ENCODE data around the gene MDFI. TPM values are rescaled to one million over a fixed set of nuclear protein-coding genes. Genes with fewer than 3 reads are reported as not detected.

Gene MDFI
- total and polyA plus RNA-seq, 2 donors, result 6.2 to 7.8 TPM

DNA sequence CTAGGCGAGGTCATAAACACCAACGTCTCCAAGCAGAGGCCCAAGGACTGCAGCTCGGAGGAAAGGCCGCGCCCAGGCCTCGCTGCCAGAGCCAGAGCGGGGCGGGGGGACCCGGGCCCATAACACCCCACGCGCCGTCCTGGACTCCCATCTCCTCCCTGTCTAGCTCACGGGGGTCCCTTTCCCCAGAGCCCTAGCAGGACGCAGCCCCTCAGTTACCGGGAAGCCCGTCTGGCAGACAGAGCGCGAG lies 44.9 kb downstream of the MDFI start:
- 12% methylated on average over 18 of the region's 18 CpGs for WGBS
- no peaks in the 10 kb centered on the region for H3K9me3 ChIP-seq (ENCODE audit: control insufficient read depth in 2 of 2, insufficient read depth in 1 of 2, low read length in 1 of 2)
- peak overlapping the region; percentile 46 to 50 for H3K4me3 ChIP-seq (ENCODE audit: low read length in 2 of 2)

DNA sequence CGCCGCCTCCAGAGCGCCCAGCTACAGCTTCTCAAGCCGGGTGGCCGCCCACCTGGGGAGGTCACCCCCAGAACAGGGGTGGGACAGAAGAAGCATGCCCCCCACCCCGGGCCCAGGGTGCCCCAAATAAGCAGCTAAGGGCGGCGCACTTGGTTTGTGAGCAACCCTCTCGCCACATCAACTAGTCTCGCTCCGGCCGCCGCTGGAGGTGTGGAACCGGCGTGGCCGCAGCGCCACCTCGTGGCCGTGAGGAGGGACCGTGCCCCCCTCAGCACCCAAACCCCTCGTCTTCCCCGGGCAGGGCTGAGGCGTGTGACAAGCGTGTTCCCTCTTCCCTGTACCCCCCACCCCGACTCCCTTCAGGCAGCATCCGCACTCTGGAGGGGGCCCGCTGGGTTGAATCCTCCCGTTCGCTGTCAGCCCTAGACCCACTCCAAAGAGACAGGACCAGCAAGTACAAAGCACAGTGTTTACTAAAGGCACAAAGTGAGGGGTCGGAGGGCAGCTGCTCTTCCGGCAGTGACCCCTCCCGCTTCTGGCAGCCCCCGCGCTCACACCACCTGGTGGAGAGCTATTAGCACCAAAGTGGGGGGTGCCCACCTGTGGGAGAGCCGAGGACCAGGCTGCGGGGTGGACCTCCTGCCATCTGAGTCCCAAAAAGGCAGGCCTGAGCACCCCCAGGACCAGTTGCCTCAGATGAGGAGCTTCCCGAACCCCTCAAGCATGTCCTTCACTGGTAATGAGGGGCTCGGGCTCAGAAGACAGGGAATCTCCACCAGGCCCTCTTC lies 45.4 kb downstream of the MDFI start:
- 15% methylated on average over 38 of the region's 38 CpGs for WGBS
- Histone ChIP-seq H3K4me1 (ENCODE audit: control insufficient read depth in 2 of 2, insufficient read depth in 2 of 2, low read length in 2 of 2) (peaks cover 2 to 29% of the 10 kb centered on the region in 2 donors), H3K27me3 (ENCODE audit: control insufficient read depth in 2 of 2, insufficient read depth in 1 of 2, low read length in 1 of 2) (peaks cover 0 to 15% of the 10 kb centered on the region in 2 donors), H3K36me3 (ENCODE audit: control insufficient read depth in 2 of 2, insufficient read depth in 2 of 2, low read length in 1 of 2) (no peaks in the 10 kb centered on the region), H3K9me3 (ENCODE audit: control insufficient read depth in 2 of 2, insufficient read depth in 1 of 2, low read length in 1 of 2) (no peaks in the 10 kb centered on the region), H3K27ac (ENCODE audit: low read depth in 1 of 2, low read length in 1 of 2) (no peak overlapping the region), H3K4me3 (ENCODE audit: low read length in 2 of 2) (peak overlapping the region; percentile 46 to 50)
- DNase-seq (ENCODE audit: low read depth in 6 of 9, low spot score in 9 of 9), result peak in 8 of 9 donors; percentile 72 to 95 (median 82)

More for the DNA sequence above, 44.9 kb downstream of the MDFI start:
- DNase-seq (ENCODE audit: low read depth in 6 of 9, low spot score in 9 of 9), result peak in 1 of 9 donors; percentile 40
- no peaks in the 10 kb centered on the region for H3K36me3 ChIP-seq (ENCODE audit: control insufficient read depth in 2 of 2, insufficient read depth in 2 of 2, low read length in 1 of 2)
- H3K27ac ChIP-seq (ENCODE audit: low read depth in 1 of 2, low read length in 1 of 2), result no peak overlapping the region
- peaks cover 2 to 27% of the 10 kb centered on the region in 2 donors for H3K4me1 ChIP-seq (ENCODE audit: control insufficient read depth in 2 of 2, insufficient read depth in 2 of 2, low read length in 2 of 2)
- H3K27me3 ChIP-seq (ENCODE audit: control insufficient read depth in 2 of 2, insufficient read depth in 1 of 2, low read length in 1 of 2), result peaks cover 0 to 15% of the 10 kb centered on the region in 2 donors

DNA sequence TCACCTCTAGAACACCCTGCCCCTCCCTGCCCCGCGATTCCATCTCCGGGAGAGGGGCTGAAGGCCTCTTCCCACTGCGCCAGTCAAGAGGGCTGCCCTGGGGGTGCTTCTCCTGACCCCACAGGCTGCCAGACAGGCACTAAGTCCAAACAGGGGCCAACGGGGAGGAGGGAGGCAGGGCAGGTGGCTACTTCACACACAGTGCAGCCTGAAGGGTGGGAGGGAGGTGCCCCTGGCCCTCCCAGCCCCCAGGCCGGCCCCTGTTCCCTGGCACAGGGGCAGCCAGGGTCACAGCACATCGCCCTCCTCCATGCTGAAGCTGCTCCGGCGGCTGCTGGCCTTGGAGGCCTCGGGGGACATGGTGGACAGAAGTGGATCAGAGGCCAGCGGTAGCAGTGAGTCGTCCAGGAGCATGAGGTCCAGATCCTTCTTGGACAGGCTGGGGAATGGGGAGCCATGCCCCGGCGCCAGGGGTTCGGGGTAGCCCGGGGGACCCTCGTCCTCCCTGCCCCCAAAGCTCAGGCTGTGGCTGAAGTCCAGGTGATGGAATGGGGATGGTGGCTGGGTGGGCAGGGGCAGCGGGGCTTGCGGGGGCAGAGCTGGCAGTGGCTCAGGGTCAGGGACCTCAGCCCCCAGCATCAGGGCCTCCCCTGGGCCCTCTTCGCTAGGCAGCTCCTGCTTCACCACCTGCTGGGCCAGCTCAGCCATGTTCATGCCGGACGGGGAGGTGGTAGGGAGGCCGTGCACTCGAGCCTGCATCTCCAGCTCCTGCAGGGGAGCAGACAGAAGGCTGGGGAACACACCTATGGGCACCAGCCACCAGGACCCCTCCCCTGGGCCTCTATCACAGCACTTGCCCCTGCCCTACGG lies 46.3 kb downstream of the MDFI start:
- peaks cover 2 to 29% of the 10 kb centered on the region in 2 donors for H3K4me1 ChIP-seq (ENCODE audit: control insufficient read depth in 2 of 2, insufficient read depth in 2 of 2, low read length in 2 of 2)
- H3K36me3 ChIP-seq (ENCODE audit: control insufficient read depth in 2 of 2, insufficient read depth in 2 of 2, low read length in 1 of 2), result no peaks in the 10 kb centered on the region
- H3K27ac ChIP-seq (ENCODE audit: low read depth in 1 of 2, low read length in 1 of 2), result no peak overlapping the region
- H3K27me3 ChIP-seq (ENCODE audit: control insufficient read depth in 2 of 2, insufficient read depth in 1 of 2, low read length in 1 of 2), result peaks cover 0 to 15% of the 10 kb centered on the region in 2 donors
- no peak overlapping the region for H3K4me3 ChIP-seq (ENCODE audit: low read length in 2 of 2)
- 97% methylated on average over 25 of the region's 25 CpGs for WGBS
- no peak for DNase-seq (ENCODE audit: low read depth in 6 of 9, low spot score in 9 of 9)
- H3K9me3 ChIP-seq (ENCODE audit: control insufficient read depth in 2 of 2, insufficient read depth in 1 of 2, low read length in 1 of 2), result no peaks in the 10 kb centered on the region

DNA sequence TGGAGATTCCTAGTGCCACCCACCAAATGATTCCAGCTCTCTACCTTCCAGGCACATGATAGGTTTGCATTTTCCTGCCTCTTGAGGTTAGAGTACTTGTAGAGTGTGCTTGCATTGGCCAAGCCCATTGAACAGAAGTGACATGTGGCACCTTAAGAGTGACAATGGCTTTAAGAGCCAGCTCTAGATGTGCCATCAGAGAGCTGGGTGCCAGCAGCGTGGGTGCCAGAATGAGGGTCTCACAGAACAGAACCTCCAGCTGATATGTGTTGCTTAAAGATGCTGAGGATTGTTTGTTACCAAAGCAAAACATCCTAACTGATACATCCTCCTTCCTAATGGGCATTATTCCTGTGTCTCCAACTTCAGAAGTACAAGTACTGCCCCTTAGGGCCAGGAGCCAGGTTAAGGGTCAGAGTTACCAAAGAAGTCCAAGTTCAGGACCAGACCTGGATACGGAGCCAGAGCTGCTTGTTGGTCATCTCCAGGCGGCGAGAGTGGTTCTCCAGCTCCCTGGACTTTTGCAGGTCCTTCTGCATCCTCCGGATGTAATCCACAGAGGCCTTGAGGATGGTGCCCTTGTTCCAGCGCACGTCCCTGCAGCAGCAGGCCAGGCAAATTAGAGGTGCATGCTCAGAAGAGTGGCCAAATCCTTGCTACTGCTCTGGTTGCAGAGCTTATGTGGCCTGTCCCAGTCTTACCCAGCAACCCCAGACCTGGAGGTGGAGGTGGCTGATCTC lies 47.5 kb downstream of the MDFI start:
- Histone ChIP-seq H3K9me3 (ENCODE audit: control insufficient read depth in 2 of 2, insufficient read depth in 1 of 2, low read length in 1 of 2) (no peaks in the 10 kb centered on the region), H3K27me3 (ENCODE audit: control insufficient read depth in 2 of 2, insufficient read depth in 1 of 2, low read length in 1 of 2) (peaks cover 0 to 15% of the 10 kb centered on the region in 2 donors), H3K36me3 (ENCODE audit: control insufficient read depth in 2 of 2, insufficient read depth in 2 of 2, low read length in 1 of 2) (no peaks in the 10 kb centered on the region), H3K4me3 (ENCODE audit: low read length in 2 of 2) (no peak overlapping the region), H3K4me1 (ENCODE audit: control insufficient read depth in 2 of 2, insufficient read depth in 2 of 2, low read length in 2 of 2) (peaks cover 2 to 25% of the 10 kb centered on the region in 2 donors), H3K27ac (ENCODE audit: low read depth in 1 of 2, low read length in 1 of 2) (no peak overlapping the region)
- WGBS, result 99% methylated on average over 7 of the region's 7 CpGs
- no peak for DNase-seq (ENCODE audit: low read depth in 6 of 9, low spot score in 9 of 9)

DNA sequence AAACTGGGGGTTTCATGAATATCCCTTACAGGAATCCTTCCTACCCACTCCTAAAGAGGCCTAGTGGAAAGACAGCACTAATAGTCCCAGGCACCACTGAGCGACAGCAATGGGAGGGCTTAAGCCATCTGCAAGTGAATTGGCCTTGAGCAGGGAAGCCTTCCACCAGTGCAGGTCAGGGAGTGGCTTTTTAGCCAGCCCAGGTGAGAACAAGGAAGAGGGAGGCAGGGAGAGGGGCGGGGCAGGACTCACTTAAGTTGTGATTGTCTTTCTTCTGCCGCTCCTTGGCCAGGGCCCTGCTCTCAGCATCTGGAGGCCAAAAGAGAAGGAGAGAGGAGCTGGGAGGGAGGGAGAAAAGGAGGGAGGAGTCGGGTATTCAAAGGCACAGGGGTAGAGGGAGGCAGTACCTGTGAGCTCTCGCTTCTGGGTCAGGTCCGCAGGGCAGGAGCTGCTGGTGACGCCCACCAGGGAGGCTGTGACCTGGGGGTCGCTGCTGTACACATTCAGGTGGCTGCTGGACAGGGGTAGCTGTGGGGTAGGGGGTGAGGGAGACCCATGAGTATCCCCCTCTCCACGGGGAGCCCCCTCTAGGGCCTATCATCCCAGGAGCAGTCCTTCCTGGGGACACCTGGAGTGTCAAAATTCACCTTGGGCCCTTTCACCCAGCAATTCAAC lies 49.4 kb downstream of the MDFI start:
- H3K27ac ChIP-seq (ENCODE audit: low read depth in 1 of 2, low read length in 1 of 2), result no peak overlapping the region
- H3K36me3 ChIP-seq (ENCODE audit: control insufficient read depth in 2 of 2, insufficient read depth in 2 of 2, low read length in 1 of 2), result no peaks in the 10 kb centered on the region
- H3K9me3 ChIP-seq (ENCODE audit: control insufficient read depth in 2 of 2, insufficient read depth in 1 of 2, low read length in 1 of 2), result no peaks in the 10 kb centered on the region

DNA sequence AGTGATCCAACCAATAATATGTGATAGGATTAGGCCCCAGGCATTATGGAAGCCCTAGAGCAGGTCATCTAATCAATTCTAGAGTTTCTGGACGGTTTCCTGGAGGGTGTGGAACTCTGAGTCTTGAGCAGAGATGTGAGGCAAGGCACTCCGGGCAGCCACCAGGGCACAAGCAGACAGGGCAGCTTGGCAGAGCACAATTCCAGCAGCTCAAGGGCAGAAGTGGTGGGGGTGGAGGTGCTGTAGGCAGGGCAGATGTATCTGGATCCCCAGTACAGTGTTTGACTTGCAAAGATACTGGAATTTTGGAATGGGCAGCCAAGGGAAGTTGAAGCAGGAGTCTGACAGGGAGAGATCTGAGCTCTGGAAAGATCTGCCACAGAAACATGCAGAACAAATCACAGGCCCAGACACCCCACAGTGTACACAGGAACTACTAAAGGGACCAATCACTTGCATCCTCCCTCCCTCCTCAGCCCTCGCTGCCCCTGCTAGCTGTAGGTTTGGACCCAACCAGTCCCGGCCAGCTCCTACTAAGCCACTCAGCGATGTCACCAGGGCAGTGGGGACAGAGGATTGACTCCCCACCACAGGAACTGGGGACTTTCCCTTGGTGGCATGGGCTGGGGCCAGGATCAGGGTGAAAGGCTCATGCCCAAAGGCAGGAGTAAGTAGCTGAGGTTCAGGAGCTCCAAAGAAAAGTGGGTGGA lies 50.1 kb downstream of the MDFI start:
- H3K9me3 ChIP-seq (ENCODE audit: control insufficient read depth in 2 of 2, insufficient read depth in 1 of 2, low read length in 1 of 2), result no peaks in the 10 kb centered on the region
- H3K4me3 ChIP-seq (ENCODE audit: low read length in 2 of 2), result no peak overlapping the region
- 97% methylated on average over 5 of the region's 5 CpGs for WGBS
- peaks cover 0 to under 1% of the 10 kb centered on the region in 2 donors for H3K27me3 ChIP-seq (ENCODE audit: control insufficient read depth in 2 of 2, insufficient read depth in 1 of 2, low read length in 1 of 2)
- no peak for DNase-seq (ENCODE audit: low read depth in 6 of 9, low spot score in 9 of 9)
- H3K27ac ChIP-seq (ENCODE audit: low read depth in 1 of 2, low read length in 1 of 2), result no peak overlapping the region
- H3K36me3 ChIP-seq (ENCODE audit: control insufficient read depth in 2 of 2, insufficient read depth in 2 of 2, low read length in 1 of 2), result no peaks in the 10 kb centered on the region
- peaks cover 2 to 10% of the 10 kb centered on the region in 2 donors for H3K4me1 ChIP-seq (ENCODE audit: control insufficient read depth in 2 of 2, insufficient read depth in 2 of 2, low read length in 2 of 2)

More for the DNA sequence above, 49.4 kb downstream of the MDFI start:
- WGBS, result 86% methylated on average over 9 of the region's 9 CpGs
- DNase-seq (ENCODE audit: low read depth in 6 of 9, low spot score in 9 of 9), result no peak
- Histone ChIP-seq H3K27me3 (ENCODE audit: control insufficient read depth in 2 of 2, insufficient read depth in 1 of 2, low read length in 1 of 2) (peaks cover 0 to 9% of the 10 kb centered on the region in 2 donors), H3K4me1 (ENCODE audit: control insufficient read depth in 2 of 2, insufficient read depth in 2 of 2, low read length in 2 of 2) (peaks cover 2 to 17% of the 10 kb centered on the region in 2 donors), H3K4me3 (ENCODE audit: low read length in 2 of 2) (no peak overlapping the region)

DNA sequence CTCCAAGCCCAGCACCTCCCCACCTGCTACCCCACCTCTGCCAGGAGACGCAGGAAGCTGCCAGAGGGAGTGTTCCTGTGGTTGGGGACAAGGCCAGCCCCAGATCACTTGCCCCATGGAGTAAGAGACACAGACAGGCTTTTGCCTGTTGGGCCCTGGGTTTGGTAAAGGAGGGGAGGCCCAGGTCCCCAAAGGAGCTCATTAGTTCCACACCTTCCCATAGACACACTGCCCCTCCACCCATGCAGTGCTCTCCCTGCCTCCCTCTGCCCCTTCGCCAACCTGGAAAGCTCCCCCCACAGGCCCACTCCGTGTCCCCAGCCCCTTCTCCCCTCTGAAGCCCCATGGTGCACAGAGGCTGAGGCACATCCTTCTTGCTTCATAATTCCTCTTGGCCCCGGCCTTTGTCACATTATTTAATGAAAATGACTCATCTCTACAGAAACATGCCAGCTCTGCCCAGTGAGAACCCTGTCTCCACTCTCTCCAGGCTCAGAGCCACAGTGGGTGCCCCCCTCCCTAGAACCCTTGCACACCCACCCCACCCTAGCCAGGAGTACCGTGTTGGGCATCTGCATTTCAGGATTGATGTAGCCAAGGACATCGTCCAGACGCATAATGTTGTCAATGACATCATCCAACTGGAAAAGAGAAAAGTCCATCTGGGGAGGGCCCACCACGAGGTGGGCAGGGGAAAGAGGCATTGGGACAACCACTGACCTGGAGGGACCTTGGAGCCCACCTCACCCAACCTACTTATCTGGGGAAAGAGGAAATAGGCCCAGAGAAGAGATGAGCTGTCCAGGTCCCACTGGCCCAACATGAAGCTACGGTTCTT lies 51.1 kb downstream of the MDFI start:
- WGBS, result 88% methylated on average over 9 of the region's 9 CpGs
- H3K36me3 ChIP-seq (ENCODE audit: control insufficient read depth in 2 of 2, insufficient read depth in 2 of 2, low read length in 1 of 2), result no peaks in the 10 kb centered on the region

More for the DNA sequence above, 51.1 kb downstream of the MDFI start:
- DNase-seq (ENCODE audit: low read depth in 6 of 9, low spot score in 9 of 9), result no peak
- no peaks in the 10 kb centered on the region for H3K27me3 ChIP-seq (ENCODE audit: control insufficient read depth in 2 of 2, insufficient read depth in 1 of 2, low read length in 1 of 2)
- H3K4me1 ChIP-seq (ENCODE audit: control insufficient read depth in 2 of 2, insufficient read depth in 2 of 2, low read length in 2 of 2), result peaks cover 0 to 2% of the 10 kb centered on the region in 2 donors
- H3K4me3 ChIP-seq (ENCODE audit: low read length in 2 of 2), result no peak overlapping the region
- H3K9me3 ChIP-seq (ENCODE audit: control insufficient read depth in 2 of 2, insufficient read depth in 1 of 2, low read length in 1 of 2), result no peaks in the 10 kb centered on the region
- H3K27ac ChIP-seq (ENCODE audit: low read depth in 1 of 2, low read length in 1 of 2), result no peak overlapping the region
